NCI-H2081 (cell line): ENCODE measurements around the gene SDK2.

Experiments used
- DNase-seq, 2 experiments: peaks; one replicate each; lab custom pipeline; 2025; lab: John Stamatoyannopoulos, UW

The SDK2 gene, protein sequence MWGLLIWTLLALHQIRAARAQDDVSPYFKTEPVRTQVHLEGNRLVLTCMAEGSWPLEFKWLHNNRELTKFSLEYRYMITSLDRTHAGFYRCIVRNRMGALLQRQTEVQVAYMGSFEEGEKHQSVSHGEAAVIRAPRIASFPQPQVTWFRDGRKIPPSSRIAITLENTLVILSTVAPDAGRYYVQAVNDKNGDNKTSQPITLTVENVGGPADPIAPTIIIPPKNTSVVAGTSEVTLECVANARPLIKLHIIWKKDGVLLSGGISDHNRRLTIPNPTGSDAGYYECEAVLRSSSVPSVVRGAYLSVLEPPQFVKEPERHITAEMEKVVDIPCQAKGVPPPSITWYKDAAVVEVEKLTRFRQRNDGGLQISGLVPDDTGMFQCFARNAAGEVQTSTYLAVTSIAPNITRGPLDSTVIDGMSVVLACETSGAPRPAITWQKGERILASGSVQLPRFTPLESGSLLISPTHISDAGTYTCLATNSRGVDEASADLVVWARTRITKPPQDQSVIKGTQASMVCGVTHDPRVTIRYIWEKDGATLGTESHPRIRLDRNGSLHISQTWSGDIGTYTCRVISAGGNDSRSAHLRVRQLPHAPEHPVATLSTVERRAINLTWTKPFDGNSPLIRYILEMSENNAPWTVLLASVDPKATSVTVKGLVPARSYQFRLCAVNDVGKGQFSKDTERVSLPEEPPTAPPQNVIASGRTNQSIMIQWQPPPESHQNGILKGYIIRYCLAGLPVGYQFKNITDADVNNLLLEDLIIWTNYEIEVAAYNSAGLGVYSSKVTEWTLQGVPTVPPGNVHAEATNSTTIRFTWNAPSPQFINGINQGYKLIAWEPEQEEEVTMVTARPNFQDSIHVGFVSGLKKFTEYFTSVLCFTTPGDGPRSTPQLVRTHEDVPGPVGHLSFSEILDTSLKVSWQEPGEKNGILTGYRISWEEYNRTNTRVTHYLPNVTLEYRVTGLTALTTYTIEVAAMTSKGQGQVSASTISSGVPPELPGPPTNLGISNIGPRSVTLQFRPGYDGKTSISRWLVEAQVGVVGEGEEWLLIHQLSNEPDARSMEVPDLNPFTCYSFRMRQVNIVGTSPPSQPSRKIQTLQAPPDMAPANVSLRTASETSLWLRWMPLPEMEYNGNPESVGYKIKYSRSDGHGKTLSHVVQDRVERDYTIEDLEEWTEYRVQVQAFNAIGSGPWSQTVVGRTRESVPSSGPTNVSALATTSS (N-terminal part only)

DNA sequence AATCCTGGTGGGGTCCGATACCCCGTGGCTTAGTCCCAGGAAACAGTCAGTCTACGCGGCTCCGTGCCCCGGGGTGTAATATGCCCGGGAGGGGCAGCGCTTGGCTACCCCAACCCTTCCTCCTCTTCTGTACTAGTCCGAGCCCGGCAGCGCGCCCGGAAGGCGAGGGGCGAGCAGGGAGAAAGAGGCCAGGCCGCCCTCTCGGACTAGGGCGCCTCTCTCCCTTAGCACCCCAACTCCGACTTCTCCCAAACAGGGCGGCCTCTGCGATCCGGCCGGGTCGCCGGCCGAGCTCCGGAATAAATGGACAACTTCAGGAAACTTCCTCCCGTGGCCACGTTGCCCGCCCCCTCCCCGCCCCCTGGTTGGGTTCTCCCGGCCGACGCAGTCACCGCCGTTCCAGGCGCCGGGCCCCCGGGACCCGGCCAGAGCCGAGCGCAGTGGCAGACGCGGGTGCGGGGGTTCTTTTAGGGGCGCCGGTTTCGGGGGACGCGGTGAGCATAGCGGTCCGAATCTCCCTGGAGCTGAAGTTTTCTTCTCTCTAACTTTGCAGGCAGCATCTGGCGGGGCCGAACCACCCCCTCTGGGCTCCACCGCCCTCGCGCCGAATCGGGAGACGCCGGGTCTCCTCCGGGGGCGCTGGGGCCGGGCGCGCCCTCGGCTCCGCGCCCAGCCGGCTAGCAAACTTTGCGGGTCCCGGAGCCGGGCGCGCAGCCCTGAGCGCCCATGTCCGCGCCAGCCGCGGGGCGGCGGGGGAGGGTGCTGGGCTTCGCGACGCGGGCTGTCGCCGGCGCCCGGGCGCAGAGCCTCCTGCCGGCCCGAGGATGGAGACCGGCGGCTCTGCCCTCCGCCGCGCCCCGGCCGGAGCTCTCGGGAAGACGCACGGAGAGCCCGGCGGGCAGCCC is at the start of gene SDK2:
Gene SDK2 (minus strand): TSS at position 301 of the 905 bp plus-strand sequence. CDS start 357 bp downstream, outside the sequence.
- DNase-seq = peak; percentile 22 to 66

DNA sequence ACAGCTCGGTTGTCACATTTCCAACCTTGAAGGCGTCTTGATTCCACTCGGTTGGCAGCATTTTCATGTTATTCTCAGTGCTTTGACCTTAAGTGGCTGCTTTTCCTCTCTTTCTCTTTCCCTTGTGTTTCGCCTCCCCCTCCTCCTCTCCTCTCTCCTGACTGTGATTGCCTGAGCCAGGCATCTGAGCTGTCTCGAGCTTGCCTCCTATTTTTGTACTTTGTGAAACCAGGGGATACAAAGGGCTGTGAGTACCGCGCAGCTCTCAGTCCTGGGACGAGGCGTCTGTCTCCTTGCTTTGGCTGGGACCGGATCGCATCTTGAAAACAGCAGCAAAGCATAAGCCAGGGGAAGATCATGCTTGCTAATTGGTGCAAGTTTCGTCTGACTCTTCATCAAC is 48.8 kb upstream of the SDK2 start:
- no peak for DNase-seq

DNA sequence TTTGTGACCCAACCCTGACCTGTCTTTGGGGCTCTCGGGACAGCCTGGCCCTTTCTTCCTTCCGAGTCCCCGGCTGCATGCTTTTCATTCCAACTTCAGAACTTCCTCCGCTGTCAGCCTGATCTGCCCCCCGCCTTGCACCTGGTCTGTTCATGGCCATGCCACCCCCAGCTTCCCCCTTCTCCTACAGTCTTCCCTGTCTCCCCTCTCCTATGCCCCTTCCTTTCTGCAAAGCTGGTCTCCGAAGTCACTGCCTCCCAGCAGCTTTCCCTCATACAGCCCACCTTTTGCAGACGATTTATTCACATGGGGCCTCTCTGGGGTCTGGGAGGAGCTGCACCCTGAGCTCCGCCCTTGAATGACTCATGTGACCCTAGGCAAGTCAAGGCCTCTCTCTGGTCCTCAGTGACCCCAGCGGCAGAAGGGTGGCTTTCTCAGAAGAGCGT is 47.1 kb upstream of the SDK2 start:
- DNase-seq = no peak

DNA sequence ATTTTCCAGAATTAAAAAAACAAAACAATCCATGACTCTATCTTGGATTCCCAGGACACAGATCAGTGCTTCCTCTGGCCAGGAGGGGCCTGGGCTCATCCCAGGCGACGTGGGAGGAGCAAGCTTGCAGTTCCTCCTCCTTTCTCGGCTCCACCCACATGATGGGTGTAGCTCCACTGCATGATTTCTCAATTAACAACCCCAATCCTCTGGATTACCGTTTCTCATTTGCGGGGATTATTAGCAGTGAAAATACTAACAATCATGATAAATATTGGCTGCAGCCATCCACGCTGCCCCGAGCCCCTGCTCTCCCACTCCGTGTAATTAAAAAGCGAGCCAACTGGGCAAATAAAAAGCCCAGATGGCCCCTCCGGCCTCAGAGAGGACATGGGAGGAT is 46.4 kb upstream of the SDK2 start:
- no peak for DNase-seq

DNA sequence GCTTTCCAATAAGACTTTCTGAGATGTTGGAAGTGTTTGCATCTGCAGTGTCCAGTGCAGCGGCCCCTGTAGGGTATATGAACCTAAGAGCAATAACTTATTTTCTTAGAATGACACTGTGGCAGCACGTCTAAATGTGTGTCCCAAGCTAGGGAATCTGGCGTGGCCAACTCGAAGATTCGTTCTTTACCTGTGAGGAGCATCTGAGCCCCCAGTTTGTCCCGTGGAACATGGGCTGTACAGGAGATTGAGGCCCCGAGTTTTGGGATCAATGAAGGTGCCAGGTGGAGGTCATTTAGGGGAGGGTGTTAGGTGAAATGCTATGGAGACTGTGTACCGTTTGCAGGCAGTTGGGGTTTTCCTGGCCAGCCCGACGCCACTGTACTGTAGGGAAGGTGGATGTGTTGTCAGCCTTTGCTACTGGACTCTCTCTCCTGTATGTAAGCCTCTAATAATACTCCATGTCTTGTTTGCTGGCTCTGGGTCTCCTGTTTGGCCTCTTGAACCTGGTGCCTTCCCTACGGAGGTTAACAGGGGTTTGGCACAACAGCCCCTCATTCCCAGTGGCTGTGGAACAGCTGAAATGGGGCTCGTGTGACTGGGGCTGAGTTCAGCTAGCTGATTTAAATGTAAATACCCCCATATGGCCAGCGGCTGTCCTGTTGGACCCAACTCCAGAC is 45.5 kb upstream of the SDK2 start:
- no peak for DNase-seq

DNA sequence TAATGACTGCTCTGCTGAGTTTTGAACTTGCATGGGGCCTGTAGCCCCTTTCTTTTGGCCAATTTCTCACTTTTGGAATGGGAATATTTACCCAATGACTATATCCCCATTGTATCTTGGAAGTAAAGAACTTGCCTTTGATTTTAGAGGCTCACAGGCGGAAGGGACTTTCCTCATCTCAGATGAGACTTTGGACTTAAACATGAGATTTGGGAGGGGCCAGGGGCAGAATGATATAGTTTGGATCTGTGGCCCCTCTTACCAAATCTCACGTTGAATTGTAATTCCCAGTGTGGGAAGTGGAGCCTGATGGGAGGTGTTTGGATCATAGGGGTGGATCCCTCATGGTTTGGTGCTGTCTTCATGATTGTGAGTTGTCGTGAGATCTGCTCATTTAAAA is 42.7 kb upstream of the SDK2 start:
- no peak for DNase-seq

DNA sequence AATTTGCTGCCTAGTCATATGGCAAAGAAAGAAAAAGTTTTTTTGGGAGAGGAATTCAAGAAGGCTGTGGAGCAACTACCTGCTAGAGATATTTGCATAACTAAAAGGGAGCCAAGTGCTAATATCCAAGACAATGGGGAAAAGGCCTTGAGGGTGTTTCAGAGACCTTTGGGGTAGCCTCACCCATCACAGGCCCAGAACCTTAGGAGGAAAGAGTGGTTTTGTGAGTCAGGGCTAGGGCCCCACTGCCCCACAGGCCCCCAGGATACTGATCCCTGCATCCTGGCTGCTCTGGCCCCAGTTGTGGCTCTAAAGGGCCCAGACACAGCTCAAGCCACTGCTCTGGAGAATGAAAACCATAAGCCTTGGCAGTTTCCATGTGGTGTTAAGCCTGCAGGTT is 41.9 kb upstream of the SDK2 start:
- DNase-seq = no peak

DNA sequence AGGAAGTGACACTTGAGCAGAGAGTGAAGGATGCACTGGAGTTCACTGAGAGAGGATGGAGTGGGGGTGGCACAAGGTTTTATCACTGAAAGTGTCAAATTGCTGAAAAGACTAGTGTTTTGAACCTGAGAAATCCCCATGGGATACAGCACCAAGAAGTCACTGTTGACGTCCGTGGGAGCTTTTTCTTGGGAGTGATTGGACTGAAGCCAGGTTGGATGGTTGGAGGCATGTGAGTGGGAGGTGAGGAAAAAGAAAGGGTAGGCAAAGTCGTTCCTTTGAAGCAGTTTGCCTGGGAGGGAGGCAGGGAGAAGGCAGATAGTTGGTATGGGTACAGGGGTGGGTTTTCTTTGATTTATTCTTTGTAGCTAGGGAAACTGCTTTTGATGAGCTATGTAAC is 39.9 kb upstream of the SDK2 start:
- no peak for DNase-seq

DNA sequence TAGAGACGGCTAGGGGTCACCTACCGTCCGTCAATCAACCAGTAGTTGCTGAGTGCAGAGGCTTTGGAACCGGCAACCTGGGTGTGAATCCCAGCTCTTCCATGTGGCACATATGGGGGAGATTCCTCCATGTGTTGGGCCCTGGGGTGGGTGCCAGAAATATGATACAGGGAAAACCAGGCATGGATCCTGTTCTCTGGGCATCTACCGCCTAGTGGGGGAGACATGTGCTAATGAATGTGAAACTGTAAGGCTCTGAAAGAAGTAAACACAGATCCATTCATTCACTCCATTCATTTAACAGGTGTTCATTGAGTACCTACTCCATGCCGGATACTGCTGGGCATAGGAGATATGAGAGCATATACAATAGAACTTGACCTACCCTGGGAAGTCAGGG is 39.5 kb upstream of the SDK2 start:
- peak in 1 of 2 experiments; percentile 38 for DNase-seq

DNA sequence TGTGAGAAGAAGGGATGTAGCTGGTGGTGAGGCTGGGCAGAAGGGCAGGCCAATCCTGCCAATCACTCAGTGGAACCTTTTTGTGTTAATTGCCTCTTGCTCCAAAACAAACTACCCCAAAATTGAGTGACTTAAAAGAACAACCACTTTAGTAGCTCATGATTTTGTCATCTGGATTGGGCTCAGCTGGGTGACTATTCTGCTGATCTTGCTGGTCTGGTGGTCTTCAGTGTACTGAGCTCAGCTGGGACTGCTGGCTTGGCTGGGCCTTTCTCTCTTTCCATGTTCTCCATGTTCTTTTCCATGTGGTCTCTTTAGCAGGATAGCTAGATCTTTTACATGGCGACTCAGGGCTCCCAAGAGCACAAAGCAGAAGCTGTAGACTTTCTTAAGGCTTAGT is 37.7 kb upstream of the SDK2 start:
- DNase-seq = no peak

DNA sequence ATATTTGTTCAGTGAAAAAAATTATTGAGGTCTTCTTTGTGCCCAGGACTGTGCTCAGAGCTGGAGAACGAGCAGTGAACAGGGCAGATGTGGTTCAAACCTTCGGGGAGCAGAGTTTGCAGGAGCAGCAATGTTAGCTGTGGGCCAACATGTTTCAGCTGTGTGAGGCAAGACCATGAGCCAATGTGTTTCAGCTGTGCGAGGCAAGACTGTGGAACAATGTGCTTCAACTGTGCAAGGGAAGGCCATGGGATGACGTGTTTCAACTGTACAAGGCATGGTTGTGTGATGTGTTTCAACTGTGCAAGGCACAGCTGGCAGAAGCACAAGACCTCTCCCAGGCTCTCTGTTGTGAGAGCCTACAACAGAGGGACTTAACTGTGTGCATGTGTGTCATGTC is 35.2 kb upstream of the SDK2 start:
- no peak for DNase-seq

DNA sequence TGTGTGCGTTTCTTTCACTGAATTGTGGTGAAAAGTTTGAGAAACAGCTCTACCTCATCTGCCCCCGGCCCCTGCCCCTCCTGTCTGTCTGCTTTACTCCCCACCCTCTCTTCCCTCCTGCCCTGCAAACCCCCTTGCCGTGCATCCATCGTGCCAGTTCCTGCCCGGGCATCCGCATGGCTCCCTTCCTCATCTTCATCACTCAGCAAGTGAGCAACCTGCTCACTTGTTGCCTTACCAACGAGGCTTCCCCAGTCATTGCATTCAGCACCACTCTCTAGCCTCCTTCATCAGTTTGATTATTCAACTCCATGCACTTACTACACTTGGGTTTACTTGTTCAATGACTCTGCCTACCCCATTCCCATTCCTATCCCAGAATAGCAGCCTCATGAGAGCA is 34.8 kb upstream of the SDK2 start:
- no peak for DNase-seq

DNA sequence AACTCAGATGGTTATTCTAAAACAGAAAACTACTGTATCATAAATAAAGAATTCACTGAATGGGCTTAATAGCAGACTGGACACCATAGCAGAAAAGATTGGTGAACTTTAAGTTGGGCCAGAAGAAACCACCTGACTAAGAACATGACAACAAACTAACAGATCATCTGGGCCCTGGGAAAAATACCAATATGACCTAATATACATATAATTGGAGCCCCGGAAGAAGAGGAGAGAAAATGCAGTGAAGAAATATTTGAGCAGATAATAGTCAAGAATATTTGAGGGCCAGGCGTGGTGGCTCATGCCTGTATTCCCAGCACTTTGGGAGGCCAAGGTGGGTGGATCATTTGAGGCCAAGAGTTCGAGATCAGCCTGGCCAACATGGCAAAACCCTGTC is 25.5 kb upstream of the SDK2 start:
- no peak for DNase-seq

DNA sequence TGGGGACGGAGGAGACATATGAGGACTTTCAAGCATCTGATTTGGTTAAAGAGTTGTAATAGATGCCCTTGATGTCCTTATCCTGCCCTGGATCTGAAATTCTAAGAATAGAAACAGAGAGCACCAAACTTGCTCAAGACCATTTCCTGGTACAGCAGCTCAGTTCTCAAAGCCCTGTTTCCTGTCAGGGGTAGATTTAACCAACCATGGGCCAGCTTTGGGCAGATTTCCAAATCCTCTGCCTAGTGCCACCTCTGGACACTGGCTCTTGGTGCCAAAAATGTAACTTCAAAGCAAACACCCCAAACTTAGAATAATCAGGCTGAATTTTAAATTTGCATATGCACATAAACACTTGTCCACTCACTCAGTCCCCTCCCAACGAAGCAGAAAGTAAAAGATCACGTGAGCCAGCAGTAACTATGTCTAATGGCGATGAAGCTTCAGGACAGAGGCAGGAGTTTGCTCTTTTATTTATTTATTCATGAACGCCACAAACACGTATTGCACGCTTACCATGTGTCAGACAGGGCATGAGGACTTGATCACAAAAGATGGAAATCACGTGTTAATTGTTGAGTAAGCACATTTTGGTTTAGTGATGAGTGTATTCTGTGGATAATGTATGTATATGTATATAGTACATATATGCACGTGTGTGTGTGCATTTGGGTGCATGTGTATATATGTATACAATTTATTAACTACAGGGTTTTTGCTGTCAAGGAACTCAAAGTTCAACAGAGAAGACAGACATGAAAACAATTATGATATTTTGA is 23.1 kb upstream of the SDK2 start:
- DNase-seq = no peak

DNA sequence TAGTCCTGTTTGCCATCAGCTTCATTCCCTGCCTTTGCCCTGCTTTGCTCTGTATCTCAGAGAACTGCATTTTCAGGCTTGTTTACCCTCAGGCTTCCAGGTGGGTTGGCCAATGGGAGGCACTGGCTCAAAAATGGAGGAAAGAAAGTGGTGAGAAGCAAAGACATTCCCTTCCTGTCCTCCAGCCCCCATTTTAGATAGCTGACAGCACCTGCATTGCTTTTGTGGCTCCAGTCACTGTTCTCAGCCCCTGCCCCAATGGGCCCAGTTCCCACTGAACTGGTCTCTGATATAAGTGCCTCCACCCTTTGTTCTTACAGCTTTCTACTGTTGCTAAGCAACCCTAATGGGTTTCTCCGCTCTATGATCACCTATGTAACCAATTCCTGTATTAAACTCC is 19.4 kb upstream of the SDK2 start:
- DNase-seq = peak; percentile 40 to 50

DNA sequence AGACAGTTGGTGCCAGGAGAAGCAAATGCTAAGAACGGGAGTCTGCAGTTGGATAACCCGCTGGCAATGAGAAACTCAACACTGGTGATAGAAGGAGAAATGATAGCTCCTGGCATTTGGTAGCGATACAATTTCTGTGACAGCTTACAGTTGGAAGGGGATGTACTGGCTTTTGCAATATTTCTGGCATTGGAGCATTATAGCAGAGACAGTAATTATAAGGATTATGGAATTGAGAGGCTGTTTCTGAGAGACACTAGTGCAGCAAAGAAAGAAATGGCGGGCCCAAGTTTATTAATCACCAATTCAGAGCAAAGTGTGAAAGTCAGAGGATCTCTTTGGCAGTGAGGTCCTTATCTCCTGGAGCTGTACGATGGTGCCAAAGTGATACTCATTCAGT is 16.1 kb upstream of the SDK2 start:
- no peak for DNase-seq

DNA sequence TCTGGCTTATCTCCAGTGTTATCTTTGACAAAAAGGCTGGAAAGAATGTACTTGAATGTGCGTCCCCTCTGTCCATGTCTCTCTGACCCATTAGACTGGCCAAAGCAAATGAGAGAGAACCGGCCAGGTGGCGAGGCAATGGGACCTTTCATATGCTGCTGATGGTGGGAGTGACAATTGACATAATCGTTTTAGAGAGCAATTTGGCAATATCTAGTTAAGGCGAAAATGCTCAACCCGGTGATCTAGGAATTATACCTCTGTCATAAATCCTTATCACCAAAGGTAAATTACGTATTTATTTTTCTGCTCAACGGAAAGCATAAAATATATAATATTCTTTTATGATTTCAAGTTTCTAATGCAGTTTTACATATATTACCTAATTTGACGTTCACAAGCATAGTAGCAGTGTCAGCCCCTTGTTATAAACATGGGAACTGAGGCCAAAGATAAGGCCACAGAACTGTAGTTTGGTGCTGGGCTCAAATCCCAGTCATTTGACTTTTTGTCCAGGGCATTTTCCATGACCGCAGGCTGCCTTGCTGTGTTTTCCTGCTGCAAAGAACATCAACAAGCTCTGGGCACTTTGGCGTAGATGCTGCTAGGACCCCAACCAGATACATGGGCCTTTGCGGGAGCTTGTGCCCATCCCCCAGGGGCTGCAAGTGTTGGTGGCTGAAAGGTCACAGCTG is 14.7 kb upstream of the SDK2 start:
- DNase-seq = no peak

DNA sequence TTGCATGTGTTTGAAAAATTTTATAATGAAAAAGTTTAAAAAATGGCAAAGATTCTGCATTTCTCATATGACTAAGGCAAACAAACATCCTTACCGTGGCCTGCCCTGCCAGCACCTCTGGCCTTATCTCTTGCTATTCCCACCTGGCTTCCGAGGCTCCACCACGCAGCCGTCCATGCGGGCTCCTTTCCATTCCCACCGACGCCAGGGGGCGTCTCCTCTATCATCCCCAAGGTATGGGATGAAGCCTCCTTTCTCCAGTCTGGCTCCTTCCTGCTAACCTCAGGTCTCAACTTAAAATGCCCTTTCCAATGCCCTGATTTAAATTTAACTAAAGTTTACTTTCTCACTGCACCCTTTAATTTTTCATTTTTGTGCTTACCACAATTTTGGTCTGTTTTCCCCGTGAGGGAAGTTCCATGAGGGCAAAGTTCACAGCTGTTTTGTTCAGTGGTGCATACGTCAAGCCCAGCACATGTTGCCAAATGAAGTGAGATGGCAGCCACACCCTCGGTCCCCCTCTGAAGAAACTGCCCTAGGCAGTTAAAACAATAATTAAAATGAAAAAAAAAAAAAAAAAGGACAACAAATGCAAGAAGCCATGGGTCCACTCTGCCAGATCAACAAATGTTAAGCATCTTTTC is 13.3 kb upstream of the SDK2 start:
- DNase-seq = peak; percentile 10 to 34

DNA sequence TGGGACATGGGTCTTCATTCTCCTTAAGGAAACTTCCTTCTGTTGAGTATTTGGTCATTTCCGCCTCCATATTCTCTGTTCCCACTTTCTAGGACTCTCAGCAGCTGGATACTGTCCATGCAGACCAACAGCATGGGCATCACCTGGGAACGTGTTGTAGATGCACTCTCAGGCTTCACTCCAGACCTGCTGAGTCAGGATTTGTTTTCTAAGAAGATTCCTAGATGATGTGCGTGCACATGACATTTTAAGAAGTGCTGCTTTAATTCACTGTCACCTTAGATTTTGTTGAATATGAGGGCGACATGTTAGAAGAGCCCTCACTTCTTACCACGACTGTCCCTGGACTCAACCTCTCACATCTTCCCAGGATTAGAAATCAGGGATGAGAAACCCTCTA is 10.0 kb upstream of the SDK2 start:
- no peak for DNase-seq
